SH-SY5Y (cell line): ENCODE measurements around the gene CDK14.

Experiments used
- GATA2 ChIP-seq: IDR thresholded peaks from 2 replicates; pipeline ENCODE4 v1.6.1; 2011; ENCODE audit warnings: mild to moderate bottlenecking, low read depth, low read length
- GATA3 ChIP-seq: IDR thresholded peaks from 2 replicates; pipeline ENCODE4 v1.6.1; 2011; ENCODE audit warnings: low read depth, mild to moderate bottlenecking, low read length, moderate library complexity

GRCh38 chr7:91156316-91157185 is 560.4 kb downstream of the CDK14 start:
- TF ChIP-seq GATA2 (no peak), GATA3 (no peak)
